GM12875 (cell line): ENCODE measurements around the gene LMNA.
"Not testable (repeated sequence)": the region's sequence is repeated elsewhere in the genome, so short reads cannot be mapped to it uniquely, and the experiment has no call there.

Experiments
- H3K4me3 ChIP-seq: one replicate; pipeline ENCODE4 v1.5.1; 2011; ENCODE audit warnings: low read depth, low read length, control low read depth
- TF ChIP-seq, protein P1 (sequence below): IDR thresholded peaks from 2 replicates; pipeline ENCODE4 v1.5.1; 2011; ENCODE audit warnings: low read depth, mild to moderate bottlenecking, control low read depth, inconsistent platforms, low read length, moderate library complexity, borderline replicate concordance; ENCODE audit not compliant: insufficient read depth

Gene LMNA

DNA sequence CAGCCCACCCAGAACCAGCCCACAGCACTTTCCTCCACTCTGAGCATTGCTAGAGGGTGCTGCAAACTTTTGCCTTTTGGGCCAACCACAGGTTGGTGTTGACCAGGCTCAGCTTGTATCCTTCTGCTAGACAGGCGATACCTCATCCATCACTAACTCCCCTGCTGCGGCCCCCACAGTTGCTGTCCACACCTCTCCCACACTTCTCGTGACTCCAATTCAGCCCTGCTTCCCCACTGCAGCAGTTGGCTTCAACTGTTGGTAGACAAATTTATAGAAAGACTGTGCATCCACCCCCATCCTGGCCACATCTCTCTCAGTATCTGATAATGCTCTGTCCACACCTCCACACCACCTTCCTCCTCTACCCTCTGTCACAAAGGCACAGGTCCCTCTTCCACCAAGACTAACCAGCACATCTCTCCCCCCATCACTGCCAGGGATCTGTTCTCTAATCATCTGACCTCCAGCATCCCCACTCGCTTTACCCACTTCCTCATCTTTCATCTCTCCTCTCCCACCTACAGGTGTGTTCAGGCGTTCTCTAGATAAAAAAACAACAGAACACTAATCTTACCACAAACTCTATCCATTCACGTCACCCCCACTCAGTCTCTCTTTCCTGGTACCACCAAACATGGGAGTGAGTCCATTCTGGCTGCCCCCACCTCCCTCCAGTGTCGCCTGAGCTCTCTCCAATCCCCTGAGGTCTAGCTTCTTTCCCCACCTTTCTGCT is 63.6 kb downstream of the LMNA start:
- TF ChIP-seq, protein P1, sequence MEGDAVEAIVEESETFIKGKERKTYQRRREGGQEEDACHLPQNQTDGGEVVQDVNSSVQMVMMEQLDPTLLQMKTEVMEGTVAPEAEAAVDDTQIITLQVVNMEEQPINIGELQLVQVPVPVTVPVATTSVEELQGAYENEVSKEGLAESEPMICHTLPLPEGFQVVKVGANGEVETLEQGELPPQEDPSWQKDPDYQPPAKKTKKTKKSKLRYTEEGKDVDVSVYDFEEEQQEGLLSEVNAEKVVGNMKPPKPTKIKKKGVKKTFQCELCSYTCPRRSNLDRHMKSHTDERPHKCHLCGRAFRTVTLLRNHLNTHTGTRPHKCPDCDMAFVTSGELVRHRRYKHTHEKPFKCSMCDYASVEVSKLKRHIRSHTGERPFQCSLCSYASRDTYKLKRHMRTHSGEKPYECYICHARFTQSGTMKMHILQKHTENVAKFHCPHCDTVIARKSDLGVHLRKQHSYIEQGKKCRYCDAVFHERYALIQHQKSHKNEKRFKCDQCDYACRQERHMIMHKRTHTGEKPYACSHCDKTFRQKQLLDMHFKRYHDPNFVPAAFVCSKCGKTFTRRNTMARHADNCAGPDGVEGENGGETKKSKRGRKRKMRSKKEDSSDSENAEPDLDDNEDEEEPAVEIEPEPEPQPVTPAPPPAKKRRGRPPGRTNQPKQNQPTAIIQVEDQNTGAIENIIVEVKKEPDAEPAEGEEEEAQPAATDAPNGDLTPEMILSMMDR: no peak
- H3K4me3 ChIP-seq: no peak overlapping the region

- no peak overlapping the region for H3K4me3 ChIP-seq
- TF ChIP-seq, protein P1: no peak
These were observed 66.0 kb downstream of the LMNA start for GRCh38 chr1:156180471-156180870.

DNA sequence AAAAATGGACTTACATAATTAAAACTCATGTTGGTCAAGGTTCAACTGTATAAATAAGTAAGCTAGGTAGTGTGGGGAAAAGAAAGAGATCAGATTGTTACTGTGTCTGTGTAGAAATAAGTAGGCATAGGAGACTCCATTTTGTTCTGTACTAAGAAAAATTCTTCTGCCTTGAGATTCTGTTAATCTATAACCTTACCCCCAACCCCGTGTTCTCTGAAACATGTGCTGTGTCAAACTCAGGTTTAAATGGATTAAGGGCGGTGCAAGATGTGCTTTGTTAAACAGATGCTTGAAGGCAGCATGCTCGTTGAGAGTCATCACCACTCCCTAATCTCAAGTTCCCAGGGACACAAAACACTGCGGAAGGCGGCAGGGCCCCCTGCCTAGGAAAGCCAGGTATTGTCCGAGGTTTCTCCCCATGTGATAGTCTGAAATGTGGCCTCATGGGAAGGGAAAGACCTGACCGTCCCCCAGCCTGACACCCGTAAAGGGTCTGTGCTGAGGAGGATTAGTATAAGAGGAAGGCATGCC is 66.9 kb downstream of the LMNA start:
- H3K4me3 ChIP-seq: not testable (repeated sequence)

- not testable (repeated sequence) for H3K4me3 ChIP-seq
These were observed 67.7 kb downstream of the LMNA start for GRCh38 chr1:156182010-156182779.

DNA sequence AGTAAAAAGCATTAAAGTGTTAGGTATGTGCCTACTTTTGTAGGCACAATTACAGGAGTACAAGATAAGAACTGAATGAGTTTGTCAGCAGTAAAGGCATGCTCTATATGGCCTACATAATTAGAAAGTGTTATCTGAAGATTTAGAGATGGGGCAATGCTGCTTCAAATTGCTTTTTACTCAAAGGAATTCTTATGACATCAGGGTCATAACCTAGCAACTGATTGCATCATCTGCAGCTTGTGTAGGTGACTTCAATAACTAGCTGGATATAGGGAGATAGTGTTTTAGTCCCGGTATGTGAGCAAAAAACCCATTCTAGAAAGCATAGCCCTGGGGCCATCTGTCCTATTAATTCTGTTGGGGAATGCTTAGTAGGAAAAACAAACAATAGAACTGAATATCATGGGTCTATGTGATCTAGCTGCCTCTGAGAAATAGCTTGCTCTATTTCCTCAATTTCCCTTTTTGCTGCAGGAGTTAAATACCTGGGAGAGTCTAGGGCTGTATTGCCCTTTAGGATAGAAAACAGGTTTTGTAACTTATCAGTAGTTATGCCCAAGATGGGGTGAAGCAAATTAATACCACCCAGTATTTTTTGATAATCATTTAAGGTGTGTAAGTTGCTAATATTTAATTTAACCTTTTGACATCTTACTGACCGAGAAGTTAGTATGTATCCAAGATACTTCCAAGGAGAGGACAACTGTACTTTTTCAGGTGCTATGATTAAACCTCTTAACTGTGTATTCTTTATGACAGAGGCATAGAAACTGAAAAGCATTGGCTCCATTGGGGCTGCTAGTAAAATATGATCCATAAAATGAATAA is 72.1 kb downstream of the LMNA start:
- H3K4me3 ChIP-seq: not testable (repeated sequence)
